Activated effector memory CD4-positive, alpha-beta T cell treated with anti-CD3 and anti-CD28 coated beads, Interleukin-2, amount 50 U/mL, for 16 hours (primary cell): Measurements from ENCODE around the gene C10orf90.
"Not testable (repeated sequence)": the region's sequence is repeated elsewhere in the genome, so short reads cannot be mapped to it uniquely, and the experiment has no call there.

Experiments used
- DNase-seq: peaks from one replicate; pipeline ENCODE4 v3.0.0-alpha.2; 2020

C10orf90 gene

GRCh38 chr10:126583552-126584200 lies 86.8 kb downstream of the C10orf90 start:
- DNase-seq: no peak

GRCh38 chr10:126581648-126582046 lies 88.8 kb downstream of the C10orf90 start:
- no peak for DNase-seq

GRCh38 chr10:126580873-126581647 lies 89.4 kb downstream of the C10orf90 start:
- DNase-seq: no peak

- no peak for DNase-seq
Observed at GRCh38 chr10:126576336-126576735, 94.2 kb downstream of the C10orf90 start.

- no peak for DNase-seq
Observed at GRCh38 chr10:126570621-126571602, 99.6 kb downstream of the C10orf90 start.

GRCh38 chr10:126570245-126570570 lies 100.3 kb downstream of the C10orf90 start:
- DNase-seq: no peak

- DNase-seq: no peak
Observed at GRCh38 chr10:126569513-126570244, 100.8 kb downstream of the C10orf90 start.

GRCh38 chr10:126568809-126569385 lies 101.6 kb downstream of the C10orf90 start:
- no peak for DNase-seq

- DNase-seq: no peak
Observed at GRCh38 chr10:126565871-126566270, 104.6 kb downstream of the C10orf90 start.

- DNase-seq: no peak
Observed at GRCh38 chr10:126565441-126565840, 105.1 kb downstream of the C10orf90 start.

- DNase-seq: no peak
Observed at GRCh38 chr10:126564326-126564888, 106.1 kb downstream of the C10orf90 start.

- no peak for DNase-seq
Observed at GRCh38 chr10:126563361-126563760, 107.1 kb downstream of the C10orf90 start.

- no peak for DNase-seq
Observed at GRCh38 chr10:126561921-126562680, 108.4 kb downstream of the C10orf90 start.

- no peak for DNase-seq
Observed at GRCh38 chr10:126561294-126561920, 109.1 kb downstream of the C10orf90 start.

GRCh38 chr10:126558881-126559280 lies 111.6 kb downstream of the C10orf90 start:
- no peak for DNase-seq

GRCh38 chr10:126551202-126551601 lies 119.3 kb downstream of the C10orf90 start:
- DNase-seq: no peak

- not testable (repeated sequence) for DNase-seq
Observed at GRCh38 chr10:126550586-126550985, 119.9 kb downstream of the C10orf90 start.

GRCh38 chr10:126549344-126549743 lies 121.1 kb downstream of the C10orf90 start:
- DNase-seq: no peak

- no peak for DNase-seq
Observed at GRCh38 chr10:126544565-126544964, 125.9 kb downstream of the C10orf90 start.

GRCh38 chr10:126538439-126539135 lies 131.9 kb downstream of the C10orf90 start:
- DNase-seq: no peak
